ENCODE measurements around the gene TMCO4.

Gene TMCO4

DNA sequence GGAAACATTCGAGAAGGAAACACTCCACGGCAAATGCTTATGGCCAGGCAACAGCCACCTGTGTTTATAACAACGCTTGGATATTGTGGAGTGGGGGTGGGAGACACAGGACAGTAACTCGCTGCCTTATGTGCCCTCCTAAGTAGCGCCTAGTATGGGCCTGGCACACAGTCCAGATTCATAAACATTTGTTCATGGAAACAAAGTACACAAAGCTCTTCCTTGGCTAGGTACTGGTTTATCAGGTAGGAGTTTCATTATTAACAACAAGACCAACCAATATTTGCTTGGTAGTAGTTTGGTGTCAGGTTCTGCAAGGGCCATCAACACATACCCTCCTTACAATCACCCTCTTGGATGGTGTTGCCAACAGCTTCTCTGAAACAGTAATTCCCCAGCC lies 23.4 kb downstream of the TMCO4 start:
- no peak for DNase-seq (ENCODE audit: low read depth, low spot score)

- no peak for DNase-seq (ENCODE audit: low read depth, low spot score)
These were observed 23.9 kb downstream of the TMCO4 start for GRCh38 chr1:19775831-19776230.

- no peak for DNase-seq (ENCODE audit: low read depth, low spot score)
These were observed 24.4 kb downstream of the TMCO4 start for GRCh38 chr1:19775317-19775716.

- no peak for DNase-seq (ENCODE audit: low read depth, low spot score)
These were observed 25.4 kb downstream of the TMCO4 start for GRCh38 chr1:19774180-19774785.

DNA sequence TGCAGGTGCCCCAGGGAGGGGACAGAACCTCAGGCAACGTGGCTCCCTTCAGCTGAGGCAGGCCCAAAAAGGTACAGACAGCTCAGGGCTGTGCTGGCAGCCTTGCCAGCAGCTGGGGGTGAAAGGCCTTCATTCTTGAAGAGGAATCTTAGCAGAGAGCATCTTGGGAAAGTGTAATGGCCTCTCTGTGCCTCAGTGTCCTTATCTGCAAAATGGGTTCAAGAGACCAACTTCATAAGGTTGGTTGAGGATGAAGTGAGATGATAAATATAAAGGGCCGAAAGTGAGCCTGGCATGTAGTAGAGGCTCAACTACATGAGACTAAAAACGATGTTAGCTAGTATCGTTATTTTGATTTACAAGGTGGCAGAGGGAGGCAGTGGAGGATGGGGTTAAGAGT lies 26.2 kb downstream of the TMCO4 start:
- DNase-seq (ENCODE audit: low read depth, low spot score) = no peak

GRCh38 chr1:19772053-19772452 lies 27.7 kb downstream of the TMCO4 start:
- DNase-seq (ENCODE audit: low read depth, low spot score) = peak; percentile 18

DNA sequence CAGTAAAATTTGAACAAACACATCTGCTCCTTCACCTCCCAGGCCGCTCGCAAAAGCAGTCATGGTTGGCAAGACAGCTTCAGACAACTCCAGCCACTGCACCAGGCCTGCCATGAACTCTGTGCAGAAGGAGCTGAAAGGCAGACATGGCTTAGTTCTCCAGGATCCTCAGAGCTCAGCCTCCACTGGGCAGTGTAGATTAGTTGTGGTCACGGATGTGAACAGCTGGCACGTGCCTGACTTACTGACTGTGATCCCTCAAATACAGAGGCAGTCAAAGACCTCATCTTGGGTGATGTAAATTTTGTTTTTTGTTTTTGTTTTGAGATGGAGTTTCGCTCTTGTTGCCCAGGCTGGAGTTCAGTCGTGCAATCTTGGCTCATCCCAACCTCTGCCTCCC lies 28.4 kb downstream of the TMCO4 start:
- no peak for DNase-seq (ENCODE audit: low read depth, low spot score)

DNA sequence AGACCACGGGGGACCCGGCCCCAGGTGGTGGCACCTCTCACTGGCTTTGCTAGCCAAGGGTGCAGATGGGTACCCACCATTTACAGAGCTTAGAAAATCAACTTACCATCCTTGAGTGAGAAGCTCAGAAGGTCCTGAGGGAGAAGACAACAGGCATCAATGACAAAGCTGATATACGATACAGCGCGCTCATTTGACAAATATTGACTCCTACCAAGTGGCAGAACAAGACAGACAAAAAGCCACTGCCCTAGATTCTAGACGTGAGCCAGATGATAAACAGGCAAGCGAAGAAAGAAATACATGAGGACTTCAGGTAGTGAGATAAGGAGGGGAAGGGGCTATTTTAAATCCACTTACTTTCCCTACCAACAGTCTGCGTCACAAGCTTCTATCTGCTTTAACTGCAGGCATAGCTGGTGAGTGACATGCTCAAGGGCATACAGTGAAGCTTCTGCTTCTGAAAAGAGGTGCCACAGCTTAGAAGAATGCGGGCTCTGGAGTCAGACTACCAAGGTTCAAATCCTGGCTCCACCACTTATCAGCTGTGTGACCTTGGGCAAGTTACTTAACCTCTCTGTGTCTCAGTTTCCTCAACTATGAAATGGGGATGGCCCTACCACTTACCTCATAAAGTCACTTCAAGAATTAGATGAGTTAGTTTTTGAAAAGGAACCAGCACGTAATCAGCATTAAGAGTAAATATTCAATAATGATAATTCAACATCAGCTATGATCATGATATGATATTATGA lies 29.1 kb downstream of the TMCO4 start:
- no peak for DNase-seq (ENCODE audit: low read depth, low spot score)

DNA sequence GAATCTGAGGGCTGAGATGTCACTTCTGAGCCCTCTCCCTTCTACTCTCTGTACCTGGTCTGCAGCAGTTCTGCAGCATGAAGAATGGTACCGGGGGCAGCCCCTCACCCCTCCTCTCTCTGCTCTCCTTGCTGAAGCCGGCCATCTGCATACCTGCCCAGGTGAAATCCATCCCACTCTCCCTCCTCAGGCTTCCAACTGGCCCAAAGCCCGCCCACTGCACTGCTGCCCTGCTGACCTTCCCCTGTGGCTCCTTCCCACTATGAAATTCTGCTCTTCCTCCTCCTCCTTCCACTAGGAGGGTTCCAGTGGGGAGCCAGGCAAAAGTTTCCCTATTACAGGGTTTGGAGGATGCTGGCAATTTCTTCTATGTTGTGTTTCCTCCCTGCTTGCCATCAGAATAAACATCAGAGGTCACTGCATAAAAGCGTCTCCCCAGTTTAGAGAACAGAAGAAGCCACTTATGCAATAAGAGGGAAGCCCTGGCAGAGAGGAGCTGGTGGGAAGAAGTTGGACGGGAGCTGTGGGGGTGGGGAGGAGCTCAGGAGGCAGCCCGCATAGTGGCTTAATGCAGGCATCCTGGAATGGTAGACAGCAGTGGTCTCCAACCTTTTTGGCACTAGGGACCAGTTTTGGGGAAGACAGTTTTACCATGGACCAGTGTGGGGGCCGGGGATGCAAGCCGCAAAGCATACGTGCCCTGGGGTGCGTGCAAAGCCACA lies 30.3 kb downstream of the TMCO4 start:
- DNase-seq (ENCODE audit: low read depth, low spot score) = no peak

DNA sequence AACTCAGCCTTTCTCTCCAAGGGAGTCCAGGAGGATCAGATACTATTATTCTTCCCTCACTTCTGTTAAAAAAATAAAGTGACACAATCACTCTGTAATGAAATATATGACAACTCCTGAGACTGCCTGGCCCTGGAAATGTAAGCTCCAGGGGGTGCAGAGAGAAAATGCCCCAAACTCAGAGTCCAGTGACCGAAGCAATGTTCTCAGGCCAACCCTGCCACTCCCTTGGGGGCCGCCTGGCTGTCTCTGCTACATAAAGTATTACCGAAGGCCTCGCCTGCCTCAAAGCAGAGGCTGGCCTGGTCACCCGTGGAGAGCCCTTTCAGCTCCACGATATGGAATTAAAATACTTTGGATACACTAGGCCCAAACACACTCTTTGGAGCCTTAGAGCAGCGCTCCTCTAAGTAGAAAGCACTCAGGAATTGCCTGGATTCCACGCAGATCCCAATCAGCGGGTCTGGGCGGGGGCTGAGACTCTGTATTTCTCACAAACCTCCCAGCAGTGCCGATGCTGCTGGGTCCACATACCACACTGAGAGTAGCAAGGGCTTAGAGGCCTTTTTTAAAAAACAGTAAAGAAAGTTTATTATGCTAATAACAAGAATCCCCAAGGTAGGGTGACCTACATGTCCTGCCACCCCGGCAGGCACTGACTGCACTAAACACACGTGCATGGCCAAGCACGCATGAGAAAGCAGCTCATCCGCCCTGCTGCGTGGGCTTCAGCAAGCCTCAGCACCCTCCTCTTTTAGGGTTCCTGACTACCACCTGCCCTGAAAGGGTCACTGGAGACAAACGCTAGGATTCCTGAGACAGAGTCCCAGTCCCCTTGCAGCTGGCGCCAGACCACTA lies 31.1 kb downstream of the TMCO4 start:
- no peak for DNase-seq (ENCODE audit: low read depth, low spot score)

DNA sequence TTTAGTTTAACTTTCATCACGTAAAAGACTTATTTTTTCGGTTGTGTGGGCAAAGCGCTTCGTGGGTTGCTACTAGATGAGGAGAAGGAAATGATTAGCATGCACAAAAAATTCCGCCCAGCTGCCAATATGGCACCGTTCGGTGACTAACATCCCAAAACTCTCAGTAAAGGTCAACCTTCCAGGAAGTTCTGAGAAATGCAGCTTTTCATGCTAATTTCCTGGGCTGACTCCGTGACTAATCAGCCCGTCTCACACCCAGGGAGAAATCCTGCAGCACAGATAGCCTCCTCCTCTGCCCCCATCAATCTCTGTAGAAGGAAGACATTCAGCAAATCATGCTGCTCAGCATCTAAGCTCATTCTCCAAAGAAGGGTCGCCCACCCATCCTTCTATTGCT lies 34.1 kb downstream of the TMCO4 start:
- DNase-seq (ENCODE audit: low read depth, low spot score) = peak; percentile 44

- DNase-seq (ENCODE audit: low read depth, low spot score) = no peak
These were observed 34.9 kb downstream of the TMCO4 start for GRCh38 chr1:19764848-19765247.

- DNase-seq (ENCODE audit: low read depth, low spot score) = peak; percentile 67
These were observed 37.4 kb downstream of the TMCO4 start for GRCh38 chr1:19762175-19762779.

DNA sequence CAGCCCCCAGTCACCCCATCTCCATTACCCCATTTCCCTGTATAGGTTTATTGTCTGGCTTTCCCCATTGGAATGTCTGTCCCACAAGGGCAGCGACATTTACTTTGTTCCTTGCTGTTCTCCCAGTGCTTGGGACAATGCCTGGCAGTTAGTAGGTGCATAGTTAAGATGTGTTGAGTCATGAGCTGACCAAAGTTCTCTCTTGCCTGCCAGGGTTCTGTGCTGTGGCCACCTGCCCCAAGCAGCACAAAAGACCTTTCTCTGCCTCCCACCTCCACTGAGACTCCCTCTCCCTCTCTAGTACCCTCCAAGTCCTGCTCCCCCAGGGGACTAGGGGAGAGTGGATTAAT lies 40.0 kb downstream of the TMCO4 start:
- no peak for DNase-seq (ENCODE audit: low read depth, low spot score)

DNA sequence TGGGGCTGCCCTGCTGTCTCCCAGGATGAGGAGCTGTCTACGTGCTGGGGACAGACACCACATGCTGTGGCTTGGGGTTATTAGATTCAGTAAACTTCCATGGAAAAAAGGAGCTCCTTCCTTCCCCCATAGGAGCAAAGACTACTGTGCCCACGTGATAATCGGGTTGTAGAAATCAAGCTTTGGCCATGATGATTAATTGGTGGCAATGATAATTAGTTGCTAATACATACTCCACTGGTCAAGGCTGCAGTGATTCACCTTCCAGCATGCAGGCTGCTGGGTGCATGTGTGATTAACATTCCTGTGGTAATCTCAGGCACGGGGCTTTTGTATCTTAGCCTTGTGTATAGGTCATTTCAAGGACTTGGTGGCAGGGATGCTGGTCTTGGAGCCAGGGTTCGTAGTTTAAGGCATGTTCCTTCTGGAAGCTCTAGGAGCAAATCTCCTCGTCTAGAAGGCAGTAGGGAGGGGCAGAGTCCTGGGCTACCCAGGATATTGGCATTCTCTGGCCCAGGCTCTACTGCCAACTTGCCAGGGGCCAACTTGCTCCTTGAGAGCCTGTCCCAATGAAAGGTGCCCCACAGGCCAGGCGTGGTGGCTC lies 41.4 kb downstream of the TMCO4 start:
- DNase-seq (ENCODE audit: low read depth, low spot score) = peak; percentile 14

- no peak for DNase-seq (ENCODE audit: low read depth, low spot score)
These were observed 42.1 kb downstream of the TMCO4 start for GRCh38 chr1:19757641-19758040.

GRCh38 chr1:19756480-19756879 lies 43.2 kb downstream of the TMCO4 start:
- DNase-seq (ENCODE audit: low read depth, low spot score) = no peak

DNA sequence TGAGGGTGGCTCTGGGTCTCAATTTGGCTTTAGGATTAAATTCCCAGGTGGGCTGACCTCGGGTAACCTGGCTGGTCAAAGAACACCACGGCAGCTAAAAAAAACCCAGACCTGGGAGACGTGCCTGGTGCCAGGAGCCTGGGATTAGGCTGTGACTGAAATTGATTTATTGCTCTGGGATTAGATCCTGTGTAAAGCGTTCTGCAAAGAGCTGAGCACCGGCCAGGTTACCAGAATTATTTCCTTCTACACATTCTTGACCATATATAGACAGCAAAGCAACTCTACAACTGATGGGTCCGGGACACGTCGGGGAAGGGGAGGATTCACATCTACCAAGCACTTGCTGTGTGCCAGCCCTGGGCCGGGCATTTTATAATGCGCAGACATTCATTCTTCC lies 45.2 kb downstream of the TMCO4 start:
- peak; percentile 49 for DNase-seq (ENCODE audit: low read depth, low spot score)

- DNase-seq (ENCODE audit: low read depth, low spot score) = peak; percentile 23
These were observed 47.5 kb downstream of the TMCO4 start for GRCh38 chr1:19752083-19752696.

DNA sequence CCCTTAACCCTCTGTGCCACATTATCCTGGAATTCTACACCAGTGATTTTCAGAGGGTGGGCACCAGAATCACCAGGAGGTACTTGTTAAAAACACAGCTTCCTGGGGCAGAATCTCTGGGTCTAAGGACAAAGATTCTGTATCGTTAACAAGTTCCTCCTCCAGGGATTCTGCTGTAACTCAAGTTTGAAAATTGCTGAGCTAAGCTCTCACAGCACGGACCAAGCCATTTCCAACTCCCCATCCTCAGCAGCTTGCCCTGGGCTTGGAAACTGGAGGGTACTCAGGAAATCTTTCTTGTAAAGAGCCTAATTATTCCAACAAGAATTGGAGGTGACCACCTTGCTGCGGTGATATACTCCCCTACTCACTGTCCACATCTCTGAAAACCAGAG lies 48.8 kb downstream of the TMCO4 start:
- no peak for DNase-seq (ENCODE audit: low read depth, low spot score)
